GM12878 (cell line): ENCODE measurements around the gene RER1. TPM values are rescaled to one million over a fixed set of nuclear protein-coding genes. Genes with fewer than 3 reads are reported as not detected.

Source experiments
- ATAC-seq: fragments of 200-7000 bp; cut with Tn5 transposase; 3 replicates; pipeline ENCODE4 v1.9.1; 2020; ENCODE audit warnings: mild to moderate bottlenecking, moderate library complexity
- BruUV-seq: library from RNA; stranded (reverse); fragments of 400-500 nt; replicated peaks from 2 replicates; lab custom pipeline; 2021; lab: Mats Ljungman, UMichigan
- CTCF ChIA-PET: fragments of 300-600 bp; sonication (Branson Sonifier 250); formaldehyde crosslinking; extraction: SDS; loops from one replicate; lab custom pipeline; 2021; ENCODE audit warnings: inconsistent platforms; lab: Yijun Ruan, JAX
- POLR2A ChIA-PET: fragments of 350-600 bp; formaldehyde crosslinking; extraction: SDS; loops from one replicate; lab custom pipeline; 2021; ENCODE audit warnings: inconsistent platforms; lab: Charles Lee
- RAD21 ChIA-PET: fragments of 300-600 bp; sonication (Branson Sonifier 250); formaldehyde crosslinking; loops from one replicate; lab custom pipeline; 2023; ENCODE audit warnings: antibody characterized with exemption; ENCODE audit not compliant: unreplicated experiment; lab: Charles Lee
- SMC1A ChIA-PET: fragments of 300-600 bp; sonication (Branson Sonifier 250); formaldehyde crosslinking; loops from one replicate; lab custom pipeline; 2023; ENCODE audit not compliant: unreplicated experiment, uncharacterized antibody; lab: Charles Lee
- DNase-seq: peaks from one replicate; pipeline ENCODE4 v3.0.0-alpha.2; 2011; ENCODE audit warnings: low read depth, low spot score
- FAIRE-seq: peaks from 3 replicates; lab custom pipeline; 2011; peaks lifted over from hg19 to GRCh38; lab: Jason Lieb, UNC
- H2AFZ ChIP-seq: 2 replicates; pipeline ENCODE4 v1.6.0; 2011; ENCODE audit warnings: low read depth, low read length, control low read depth; ENCODE audit not compliant: control insufficient read depth
- H3K27ac ChIP-seq: 2 replicates; pipeline ENCODE4 v1.5.1; 2011; ENCODE audit warnings: control low read depth; ENCODE audit not compliant: control insufficient read depth, insufficient read depth
- H3K27me3 ChIP-seq, 2 experiments: replicated peaks in 1 of 2; 2 replicates each; pipeline versions ENCODE4 v1.6.0 to v1.6.1; 2011; ENCODE audit warnings: low read length in 1 of 2; ENCODE audit not compliant: control insufficient read depth in 2 of 2, insufficient read depth in 2 of 2
- H3K36me3 ChIP-seq, 2 experiments: 2 replicates each; pipeline ENCODE4 v1.5.1; 2011; ENCODE audit warnings: low read length in 1 of 2; ENCODE audit not compliant: control insufficient read depth in 2 of 2, insufficient read depth in 2 of 2
- H3K4me1 ChIP-seq: 2 replicates; pipeline ENCODE4 v1.6.1; 2011; ENCODE audit warnings: mild to moderate bottlenecking, low read length, moderate library complexity, mixed read lengths; ENCODE audit not compliant: control insufficient read depth, insufficient read depth
- H3K4me2 ChIP-seq: 2 replicates; pipeline ENCODE4 v1.6.0; 2011; ENCODE audit warnings: control low read depth; ENCODE audit not compliant: control insufficient read depth, insufficient read depth
- H3K4me3 ChIP-seq: fragments of 200-600 bp; sonication (generic); 2 replicates; pipeline ENCODE4 v1.5.1; 2016
- H3K79me2 ChIP-seq: 2 replicates; pipeline ENCODE4 v1.6.0; 2011; ENCODE audit warnings: low read length; ENCODE audit not compliant: control insufficient read depth, insufficient read depth
- H3K9ac ChIP-seq: 2 replicates; pipeline ENCODE4 v1.8.0; 2011; ENCODE audit warnings: low read length, control low read depth, mixed read lengths; ENCODE audit not compliant: control insufficient read depth, insufficient read depth
- H3K9me3 ChIP-seq: replicated peaks from 3 replicates; pipeline ENCODE4 v1.5.1; 2011; ENCODE audit warnings: mild to moderate bottlenecking, low read length; ENCODE audit not compliant: control insufficient read depth, insufficient read depth
- H4K20me1 ChIP-seq: 2 replicates; pipeline ENCODE4 v1.6.0; 2011; ENCODE audit not compliant: control insufficient read depth, insufficient read depth
- ATF2 ChIP-seq: IDR thresholded peaks from 2 replicates; pipeline ENCODE4 v1.6.1; 2012; ENCODE audit warnings: low read length, inconsistent platforms
- BCL11A ChIP-seq: IDR thresholded peaks from 2 replicates; pipeline ENCODE4 v1.6.1; 2011; ENCODE audit warnings: low read depth, low read length
- BCLAF1 ChIP-seq: fragments of 450-650 bp; IDR thresholded peaks from 2 replicates; pipeline ENCODE4 v1.6.1; 2017; ENCODE audit warnings: antibody characterized with exemption, mild to moderate bottlenecking, moderate library complexity
- CREM ChIP-seq: IDR thresholded peaks from 2 replicates; pipeline ENCODE4 v1.6.1; 2014; ENCODE audit warnings: antibody characterized with exemption, low read depth
- EGR1 ChIP-seq, 2 experiments: IDR thresholded peaks; 1 replicate in 1 of 2; 2 replicates in 1 of 2; pipeline ENCODE4 v1.6.1; 2011 to 2012; ENCODE audit warnings: low read depth in 2 of 2, low read length in 2 of 2, borderline replicate concordance in 1 of 2, mild to moderate bottlenecking in 1 of 2, moderate library complexity in 1 of 2
- EZH2 ChIP-seq: IDR thresholded peaks from 2 replicates; pipeline ENCODE4 v1.6.1; 2012; ENCODE audit warnings: low read depth, mild to moderate bottlenecking, control low read depth, inconsistent platforms, low read length, borderline replicate concordance; ENCODE audit not compliant: control insufficient read depth
- FOS ChIP-seq: IDR thresholded peaks from 3 replicates; pipeline ENCODE4 v1.6.1; 2011; ENCODE audit warnings: borderline replicate concordance; ENCODE audit not compliant: insufficient read length; ENCODE audit errors: extremely low read depth
- HCFC1 ChIP-seq: fragments of 150-350 bp; IDR thresholded peaks from 2 replicates; pipeline ENCODE4 v1.6.1; 2014; ENCODE audit warnings: low read length
- HDAC2 ChIP-seq: fragments of 200-600 bp; sonication (generic); IDR thresholded peaks from 2 replicates; pipeline ENCODE4 v1.6.1; 2017
- IKZF2 ChIP-seq, 2 experiments: fragments of 450-650 bp; IDR thresholded peaks; 2 replicates each; pipeline ENCODE4 v1.6.1; 2017; ENCODE audit warnings: mild to moderate bottlenecking in 2 of 2, moderate library complexity in 2 of 2
- JUNB ChIP-seq: IDR thresholded peaks from 2 replicates; pipeline ENCODE4 v1.6.1; 2016; ENCODE audit warnings: antibody characterized with exemption, mild to moderate bottlenecking
- NR2F1 ChIP-seq: fragments of 450-650 bp; conservative IDR thresholded peaks from 2 replicates; pipeline ENCODE4 v1.6.1; 2017; ENCODE audit warnings: mild to moderate bottlenecking
- REST ChIP-seq: IDR thresholded peaks from 2 replicates; pipeline ENCODE4 v1.6.1; 2012; ENCODE audit warnings: mild to moderate bottlenecking, low read depth, low read length
- USF2 ChIP-seq: IDR thresholded peaks from 2 replicates; pipeline ENCODE4 v1.6.1; 2011; ENCODE audit warnings: low read depth, low read length, improper control_type of control experiment, borderline replicate concordance
- YBX1 ChIP-seq: fragments of 450-650 bp; IDR thresholded peaks from 2 replicates; pipeline ENCODE4 v1.6.1; 2016; ENCODE audit warnings: antibody characterized with exemption
- ZNF622 ChIP-seq: fragments of 450-650 bp; IDR thresholded peaks from 2 replicates; pipeline ENCODE4 v1.6.1; 2017; ENCODE audit warnings: mild to moderate bottlenecking, inconsistent platforms
- ZSCAN29 ChIP-seq: fragments of 450-650 bp; IDR thresholded peaks from 2 replicates; pipeline ENCODE4 v1.6.1; 2017; ENCODE audit warnings: mild to moderate bottlenecking, moderate library complexity
- WGBS: methylation state at CpG from one replicate; pipeline ENCODE4 v1.1.6; 2016; ENCODE audit warnings: low lambda C conversion rate; ENCODE audit not compliant: insufficient replicate concordance, insufficient coverage; ENCODE audit errors: missing lambda C conversion rate; 5-methylcytosine and 5-hydroxymethylcytosine counted together
- in situ Hi-C: fragments of 300-500 bp; cut with MboI; formaldehyde crosslinking; loops from 9 replicates; pipeline ENCODE4 v1.14.3; 2018; ENCODE audit warnings: mixed read lengths
- intact Hi-C: fragments of 100-400 bp; cut with micrococcal nuclease; formaldehyde crosslinking; loops from one replicate; pipeline ENCODE4 v1.14.2; 2022; ENCODE audit not compliant: unreplicated experiment
- polyA plus RNA-seq, 11 experiments: library from polyadenylated mRNA; depleted of rRNA in 4 of 11; unstranded in 6 of 11; stranded (reverse) in 5 of 11; fragments of >200 nt; fragmentation: Nextera tagmentation in 4 of 11; fragmentation: Illumina TruSeq in 1 of 11; extraction: Ambion mirVana in 4 of 11; extraction: Trizol in 1 of 11; gene quantifications; 1 replicate in 1 of 11; 2 replicates in 10 of 11; pipeline versions ENCODE4 v1.2.1 to v1.2.3, GENCODE V29; 2011 to 2016; ENCODE audit warnings: inconsistent platforms in 2 of 11, missing spikeins in 2 of 11, low read depth in 1 of 11
- total RNA-seq, 4 experiments: library from RNA; depleted of rRNA in 3 of 4; stranded (reverse); fragments of >200 nt in 3 of 4; fragmentation: Illumina TruSeq in 1 of 4; extraction: Trizol in 1 of 4; gene quantifications; 2 replicates each; pipeline versions ENCODE4 v1.2.1 to v1.2.3, GENCODE V29; 2013 to 2021

The RER1 gene
- total and polyA plus RNA-seq, 10 of the 15 experiments (the other 5 are each of a cell fraction or from before 2014, with no cell fraction given), result 29.2 to 274 (median 136) TPM

GRCh38 chr1:2419416-2419815, 27.8 kb downstream of the RER1 start:
- H3K4me1 ChIP-seq, result peaks cover 13% of the 10 kb centered on the region
- DNase-seq, result no peak
- no peaks in the 10 kb centered on the region for H3K27me3 ChIP-seq
- BruUV-seq, result no TSS peak
- RAD21 ChIA-PET, result no interaction called here
- no peak overlapping the region for H3K4me3 ChIP-seq
- H3K9ac ChIP-seq, result no peak overlapping the region
- TF ChIP-seq YBX1 (no peak), HCFC1 (no peak), IKZF2 (IDR thresholded peaks at IDR 0.05) (no peak), NR2F1 (no peak), ZSCAN29 (no peak), EGR1 (IDR thresholded peaks at IDR 0.05; ENCODE audit: borderline replicate concordance in 1 of 2, low read depth in 2 of 2, low read length in 2 of 2) (no peak), EZH2 (no peak), ZNF622 (no peak), HDAC2 (no peak), ATF2 (no peak), USF2 (no peak), CREM (no peak), REST (no peak), FOS (no peak), BCLAF1 (no peak), BCL11A (no peak), JUNB (no peak)
- H3K4me2 ChIP-seq, result no peak overlapping the region
- no peaks in the 10 kb centered on the region for H4K20me1 ChIP-seq
- no peaks in the 10 kb centered on the region; the same call in 1 of the 2 replicates for H3K79me2 ChIP-seq
- intact Hi-C loops (no loop called here), in situ Hi-C loops (loop anchor here (10.0 kb wide), 1 partner anchor 375 kb away; no protein-coding TSS in a partner anchor)
- WGBS, result 42% methylated on average over 16 of the region's 16 CpGs
- FAIRE-seq, result no peak
- CTCF ChIA-PET, result no interaction called here
- H3K27ac ChIP-seq, result no peak overlapping the region
- POLR2A ChIA-PET, result no interaction called here
- no peaks in the 10 kb centered on the region for H3K36me3 ChIP-seq
- no peak for ATAC-seq
- H3K9me3 ChIP-seq, result peaks cover 2% of the 10 kb centered on the region; the same call in 1 of the 3 replicates
- no peak overlapping the region for H2AFZ ChIP-seq
- SMC1A ChIA-PET, result no interaction called here
